Globus pallidus (tissue), 1 donor: ENCODE data around the gene CDK6.

ENCODE experiments used
- DNase-seq: peaks from one replicate; pipeline ENCODE4 v3.0.0-alpha.2; 2015; ENCODE audit warnings: low spot score

Gene CDK6

DNA sequence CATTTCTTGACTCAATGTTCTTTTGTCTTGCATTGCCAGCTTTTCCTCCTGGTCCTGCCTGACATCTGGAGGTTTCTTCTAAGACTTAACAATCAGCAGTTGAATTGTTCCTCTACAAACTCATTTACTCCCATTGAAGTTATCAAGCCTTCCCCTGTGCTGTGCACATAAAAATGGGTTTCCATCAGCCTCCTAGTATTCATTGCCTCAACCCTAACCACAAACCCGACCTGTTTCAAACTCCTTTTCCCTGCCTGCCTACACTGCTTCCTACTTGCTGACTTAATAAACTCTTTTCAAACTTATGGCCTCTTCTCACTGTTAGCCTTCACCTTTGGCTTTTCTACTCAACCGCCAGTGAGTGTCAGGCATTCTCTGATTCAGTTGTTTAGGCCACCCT lies 9.4 kb upstream of the CDK6 start:
- no peak for DNase-seq

DNA sequence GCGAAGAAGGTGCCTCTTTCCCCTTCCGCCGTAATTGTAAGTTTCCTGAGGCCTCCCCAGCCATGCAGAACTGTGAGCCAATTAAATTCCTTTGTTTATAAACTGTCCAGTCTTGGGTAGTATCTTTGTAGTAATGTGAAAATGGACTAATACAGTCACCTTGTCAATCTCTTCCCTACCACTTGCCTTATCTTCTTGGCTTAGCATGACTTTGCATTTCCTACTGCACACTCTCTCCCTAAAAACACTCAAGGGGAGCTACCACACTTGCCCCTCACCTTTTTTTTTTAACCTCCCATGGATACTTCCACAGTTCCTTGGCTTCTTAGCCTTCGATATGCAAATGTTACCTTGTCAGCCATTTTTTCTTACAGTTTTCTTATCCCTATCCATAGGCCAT lies 7.4 kb upstream of the CDK6 start:
- DNase-seq: no peak

DNA sequence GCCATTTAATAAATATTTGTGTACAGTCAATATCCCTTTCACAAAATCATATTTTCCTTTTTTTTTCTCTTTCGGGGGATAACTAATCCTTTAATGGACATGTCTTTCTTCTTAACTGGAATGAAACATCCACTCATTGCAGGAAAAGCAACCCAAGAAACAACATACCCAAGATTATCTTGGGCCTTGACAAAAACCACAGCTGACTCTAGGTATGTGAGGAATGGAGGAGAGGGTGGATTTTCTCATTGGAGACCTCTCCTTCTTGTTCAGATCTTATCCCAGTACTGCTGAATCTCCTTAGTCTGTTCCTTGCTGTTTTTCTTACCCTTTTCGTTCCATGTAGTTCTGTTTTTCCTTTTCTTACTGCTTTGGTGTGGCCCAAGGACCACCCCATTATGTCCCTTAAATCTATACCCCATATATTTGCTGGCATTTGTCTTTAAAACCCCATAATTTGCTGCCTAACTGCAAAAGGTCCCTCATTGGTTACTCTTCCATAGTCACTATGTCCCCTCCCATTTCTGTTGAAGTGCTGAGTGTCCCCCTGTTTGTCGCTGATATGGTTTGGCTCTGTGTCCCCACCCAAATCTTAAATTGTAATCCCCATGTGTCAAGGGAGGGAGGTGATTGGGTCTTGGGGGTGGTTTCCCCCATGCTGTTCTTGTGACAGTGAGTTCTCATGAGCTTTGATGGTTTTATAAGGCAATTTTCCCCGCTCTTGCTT lies 6.8 kb upstream of the CDK6 start:
- DNase-seq: no peak

DNA sequence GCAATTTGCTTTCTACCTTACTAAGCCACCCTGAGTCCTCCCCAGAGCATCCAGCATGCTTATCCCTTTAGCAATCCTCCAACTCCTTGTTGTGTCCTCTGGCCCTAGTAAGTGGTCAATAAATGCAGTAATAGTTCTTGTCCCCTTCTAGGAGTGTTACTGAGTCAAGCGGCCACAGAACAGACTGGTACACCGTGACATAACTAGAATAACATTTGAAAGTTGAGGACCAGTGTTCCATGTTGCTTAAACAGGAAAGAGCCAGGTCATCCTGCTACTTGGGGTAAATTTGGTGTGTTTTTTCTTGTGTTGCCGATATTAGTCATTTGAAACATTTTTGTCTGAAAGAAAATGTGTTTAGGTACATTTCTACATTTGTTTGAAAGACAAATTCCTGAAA lies 4.8 kb upstream of the CDK6 start:
- DNase-seq: no peak

DNA sequence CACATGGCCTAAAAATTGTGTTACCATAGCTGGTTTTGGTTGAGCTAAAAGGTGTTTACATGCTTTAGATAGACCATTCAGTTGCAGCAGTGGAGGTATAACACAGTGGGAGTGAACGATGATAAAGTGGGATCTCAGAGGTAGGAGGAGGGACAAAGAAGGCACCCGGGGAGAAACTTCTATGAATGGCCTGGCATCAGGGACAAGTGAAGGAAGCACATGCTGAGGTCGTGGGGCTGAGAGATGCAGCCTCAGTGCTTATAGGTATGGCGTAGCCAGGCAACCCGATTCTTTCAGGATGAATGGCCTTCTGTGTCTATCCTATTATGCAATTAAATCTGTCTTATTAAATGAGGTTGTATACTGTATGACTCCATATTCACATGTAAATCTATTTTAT lies 3.9 kb upstream of the CDK6 start:
- no peak for DNase-seq

DNA sequence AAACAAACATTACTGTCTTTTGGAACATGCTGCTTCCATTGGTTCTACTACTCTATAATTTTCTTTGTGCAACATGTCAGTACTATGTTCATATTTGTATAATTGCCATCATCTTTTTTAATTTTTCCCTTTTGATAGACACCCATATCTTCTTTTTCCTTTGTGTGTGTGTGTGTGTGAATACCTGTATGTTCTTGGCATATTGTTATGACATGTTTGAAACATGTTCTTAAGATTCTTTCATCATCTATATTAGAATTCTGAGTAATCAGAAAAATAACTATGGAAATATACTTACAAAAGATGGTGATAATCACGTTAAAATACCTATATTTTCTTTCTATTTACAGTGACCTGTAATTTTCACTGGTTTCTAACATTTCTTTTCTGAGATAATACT lies 3.5 kb upstream of the CDK6 start:
- DNase-seq: no peak

DNA sequence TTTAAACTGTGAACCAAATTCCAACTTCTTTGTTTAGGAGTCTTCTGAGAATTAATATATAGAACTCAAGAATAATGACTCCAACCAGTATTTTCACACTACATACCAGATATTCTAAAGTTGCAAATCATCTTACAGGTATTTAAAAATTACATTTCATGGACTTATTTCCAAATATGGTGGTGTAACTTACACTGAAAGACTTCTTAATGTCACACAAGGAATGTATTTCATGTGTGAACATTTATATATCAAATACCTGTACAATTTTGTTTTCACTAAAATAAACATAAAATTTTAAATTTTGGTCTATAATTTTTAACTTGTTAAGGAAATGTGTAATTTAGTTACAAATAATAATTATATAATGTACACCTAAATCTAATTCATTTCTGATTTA lies 2.6 kb upstream of the CDK6 start:
- DNase-seq: no peak

DNA sequence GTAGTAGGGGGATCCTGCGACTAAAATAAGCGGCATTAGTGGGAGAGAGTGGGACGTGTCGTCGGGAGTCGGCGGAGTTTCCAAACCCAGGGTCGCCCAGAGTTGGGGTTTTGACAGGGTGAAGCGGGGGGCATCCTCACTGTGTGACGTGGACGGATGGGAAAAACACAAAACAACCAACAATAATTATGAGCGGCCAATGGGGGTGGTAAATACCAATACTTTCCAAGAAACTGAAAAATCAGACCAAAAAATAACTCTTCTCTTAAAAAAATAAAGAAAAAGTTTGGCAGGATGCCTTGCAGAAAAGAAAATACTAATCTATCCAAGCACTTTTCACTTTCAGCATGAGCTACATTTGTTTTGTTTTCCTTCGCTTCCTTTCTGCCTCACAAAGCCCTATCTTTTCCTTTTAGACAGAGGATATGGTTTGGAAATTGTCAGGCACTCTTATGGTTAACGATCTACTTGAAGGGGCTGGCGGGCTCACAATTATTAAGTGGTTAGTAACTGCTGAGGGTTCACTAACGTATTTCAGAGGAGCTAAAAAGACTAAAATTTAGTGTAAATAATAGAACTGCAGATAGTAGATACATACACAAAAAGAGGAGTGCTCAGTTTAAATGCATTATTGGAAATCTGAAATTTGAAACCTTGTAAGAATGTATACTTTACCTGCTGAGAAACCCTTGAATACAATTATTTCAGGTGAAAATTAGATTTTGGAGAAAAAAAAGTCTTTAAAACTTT lies 802 bp upstream of the CDK6 start:
- no peak for DNase-seq

DNA sequence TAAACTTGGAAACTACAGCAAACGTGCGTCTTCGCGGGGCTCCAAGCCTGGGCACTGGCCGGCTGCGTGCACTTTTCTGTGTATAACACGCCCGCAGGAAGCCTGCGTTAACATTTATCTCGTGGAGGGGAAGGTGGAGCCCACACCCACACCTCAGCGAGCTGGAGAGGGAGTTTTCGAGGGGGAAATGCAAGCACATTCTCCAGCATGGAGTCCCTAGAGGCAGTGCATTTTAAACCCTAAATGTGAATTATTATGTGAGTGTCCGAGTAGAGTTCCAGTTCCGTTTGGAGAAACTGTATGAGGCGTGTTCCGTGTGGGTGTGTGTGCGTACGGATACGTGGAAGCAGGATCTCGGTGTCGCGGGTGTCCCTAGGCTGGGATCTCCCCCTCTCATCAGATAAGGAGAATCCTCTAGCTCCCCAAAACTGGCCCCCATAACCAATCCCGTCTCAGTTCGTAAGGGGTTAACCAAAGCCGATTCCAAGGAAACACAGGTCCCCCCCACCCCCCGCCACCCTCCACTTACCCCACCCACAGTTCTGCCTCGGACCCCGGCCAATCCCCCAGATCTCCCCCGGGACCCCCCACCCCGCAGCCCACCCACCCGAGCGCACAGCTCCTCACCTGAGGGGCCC lies 403 bp downstream of the CDK6 start:
- DNase-seq: no peak

DNA sequence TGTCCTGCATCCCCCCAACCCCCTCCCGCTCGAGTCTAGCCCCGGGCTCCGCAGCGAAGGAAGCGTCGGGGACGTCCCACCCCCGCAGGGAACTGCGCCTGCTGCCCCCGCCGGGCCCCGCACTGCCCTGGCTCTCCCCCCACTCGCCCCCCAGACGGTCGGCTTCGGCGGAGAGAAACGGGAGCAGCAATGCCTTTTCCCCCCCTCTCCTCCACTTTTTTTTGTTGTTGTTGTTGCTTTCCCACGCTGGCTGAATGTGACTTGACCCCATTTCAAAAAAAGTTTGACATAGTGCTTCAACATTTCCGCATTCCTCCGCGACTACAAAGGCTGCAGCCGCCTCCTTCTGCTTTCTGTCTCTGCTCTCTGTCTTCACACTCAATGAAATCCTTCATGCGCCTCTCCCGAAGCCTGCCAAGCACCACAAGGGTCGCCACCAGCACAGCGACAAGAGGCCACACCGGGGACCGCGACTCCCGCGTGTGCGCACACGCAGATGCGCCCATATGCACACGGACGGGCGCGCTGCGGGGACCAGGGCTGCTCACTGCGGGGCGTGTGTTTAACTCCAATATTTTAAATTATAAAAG lies 1.0 kb downstream of the CDK6 start:
- DNase-seq: peak; percentile 35

DNA sequence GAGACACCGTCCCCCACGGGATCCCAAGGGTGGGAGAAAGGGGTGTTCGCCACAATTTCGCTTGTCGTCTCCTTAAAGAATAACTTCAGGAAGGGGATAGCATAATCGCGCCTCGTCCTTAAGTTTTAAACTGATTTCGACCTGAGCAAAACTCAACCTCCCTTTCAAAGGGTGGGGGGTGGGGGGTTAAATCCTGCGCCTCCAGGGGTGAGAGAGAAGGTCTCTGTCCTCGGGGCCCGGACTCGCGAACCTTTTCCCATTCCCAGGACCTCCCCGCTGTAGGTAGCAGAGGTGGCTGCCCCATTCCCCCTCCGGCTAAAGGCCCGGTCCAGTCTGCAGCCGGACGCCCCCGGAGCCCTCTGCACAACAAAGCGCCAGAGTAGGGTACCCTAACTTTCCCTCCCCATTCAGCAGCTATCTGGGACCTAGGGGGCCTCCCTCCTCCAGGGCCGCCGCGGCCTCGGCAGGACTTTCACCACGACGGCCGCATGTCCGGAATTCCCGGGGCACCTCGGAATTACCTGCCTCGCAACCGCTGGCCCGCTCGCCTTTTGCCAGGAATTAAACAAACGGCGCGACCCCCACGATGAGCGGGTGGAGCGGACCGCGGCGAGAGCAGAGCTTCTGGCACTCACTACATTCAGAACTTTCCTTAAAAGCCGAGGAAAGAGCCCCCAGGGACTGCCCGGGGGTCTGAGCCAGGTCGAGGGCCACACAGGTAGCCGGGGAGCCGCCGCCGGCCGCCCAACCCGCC lies 1.7 kb downstream of the CDK6 start:
- DNase-seq: no peak

DNA sequence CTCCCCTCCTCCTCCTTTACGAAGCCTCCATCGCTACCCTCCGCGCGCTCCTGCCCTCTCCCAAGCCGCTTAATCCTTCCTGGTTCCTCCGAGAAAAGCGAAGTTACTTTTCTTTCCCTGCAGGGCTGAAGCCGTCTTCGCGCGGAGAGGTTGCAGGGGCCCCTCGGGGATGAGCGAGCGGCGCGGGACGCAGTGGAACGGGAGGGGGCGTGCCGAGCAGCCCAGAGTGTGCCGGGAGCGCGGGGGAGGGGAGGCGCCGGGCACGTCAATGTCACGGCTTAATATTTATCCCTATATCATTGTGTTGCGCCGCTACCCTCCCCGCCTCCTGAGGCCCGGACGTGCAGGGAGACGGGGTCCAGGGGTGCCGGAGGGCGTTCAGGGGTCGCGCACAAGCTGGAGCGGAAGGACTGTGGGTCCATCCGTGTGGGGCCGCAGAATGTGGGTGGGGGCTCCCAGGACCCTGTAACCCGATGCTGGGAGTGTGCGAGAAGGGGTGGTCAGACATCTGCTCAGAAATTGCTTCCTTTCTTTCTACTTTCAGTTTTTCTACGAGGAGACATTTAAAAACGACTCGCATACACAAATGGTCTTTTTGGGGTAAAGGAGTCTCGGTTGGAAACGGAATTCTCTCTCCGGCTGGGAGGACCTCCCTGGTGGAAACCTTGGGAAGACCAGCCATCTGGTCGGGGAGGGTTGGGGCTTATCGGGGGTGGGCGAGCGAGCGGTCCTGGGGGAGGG lies 2.4 kb downstream of the CDK6 start:
- DNase-seq: peak; percentile 73

DNA sequence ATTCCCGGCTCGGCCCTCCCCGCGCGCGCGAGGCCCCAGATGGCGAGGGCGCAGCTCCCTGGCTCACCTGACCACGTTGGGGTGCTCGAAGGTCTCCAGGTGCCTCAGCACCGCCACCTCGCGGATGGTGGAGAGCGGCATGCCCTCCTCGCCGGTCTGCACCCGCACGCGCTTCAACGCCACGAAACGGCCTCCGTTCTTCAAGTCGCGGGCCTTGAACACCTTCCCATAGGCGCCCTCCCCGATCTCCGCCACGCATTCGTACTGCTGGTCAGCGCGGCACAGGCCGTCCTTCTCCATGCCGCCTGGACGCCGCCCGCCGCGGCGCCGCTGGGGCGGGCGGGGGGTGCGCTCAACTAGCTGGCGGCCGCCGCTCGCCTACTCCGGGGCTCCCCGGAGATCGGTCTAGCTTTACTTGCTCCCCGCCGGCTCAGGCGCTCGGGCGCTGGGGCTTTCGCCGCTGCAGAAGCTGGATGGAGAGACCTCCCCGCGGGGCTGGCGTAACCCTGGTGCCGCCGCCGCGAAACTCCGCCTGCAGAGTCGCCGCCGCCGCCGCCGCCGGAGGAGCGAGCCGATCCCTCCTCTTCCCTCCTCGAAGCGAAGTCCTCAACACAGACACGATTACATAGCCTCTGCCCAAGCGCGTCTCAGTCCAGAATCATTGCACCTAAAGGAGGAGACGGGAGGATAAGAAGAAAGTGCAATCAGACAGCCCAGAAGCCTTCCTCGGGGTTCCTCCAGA lies 3.2 kb downstream of the CDK6 start:
- peak; percentile 83 for DNase-seq

DNA sequence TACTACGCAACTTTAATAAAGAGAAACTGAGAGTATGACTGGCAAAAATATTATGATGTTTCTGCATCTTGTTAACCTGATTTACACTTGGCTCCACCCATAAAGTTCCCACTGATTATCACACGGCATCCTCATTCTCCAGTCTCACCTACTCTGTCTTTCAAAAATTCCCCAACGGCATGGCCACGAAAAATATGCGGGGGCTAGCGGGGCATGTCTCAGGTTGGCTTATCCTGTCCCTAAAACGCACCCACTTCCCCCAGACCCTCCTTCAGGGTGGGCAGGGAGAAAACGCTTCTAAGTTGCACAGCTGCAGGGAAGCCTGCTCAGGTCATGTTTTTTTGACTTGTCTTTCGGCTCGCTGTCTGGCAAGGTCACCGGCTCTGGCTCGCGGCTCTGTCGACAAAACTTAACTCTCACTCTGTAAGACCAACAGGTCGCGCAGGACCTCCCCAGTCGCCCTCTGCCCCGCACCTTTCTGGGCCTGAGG lies 3.8 kb downstream of the CDK6 start:
- DNase-seq: no peak

DNA sequence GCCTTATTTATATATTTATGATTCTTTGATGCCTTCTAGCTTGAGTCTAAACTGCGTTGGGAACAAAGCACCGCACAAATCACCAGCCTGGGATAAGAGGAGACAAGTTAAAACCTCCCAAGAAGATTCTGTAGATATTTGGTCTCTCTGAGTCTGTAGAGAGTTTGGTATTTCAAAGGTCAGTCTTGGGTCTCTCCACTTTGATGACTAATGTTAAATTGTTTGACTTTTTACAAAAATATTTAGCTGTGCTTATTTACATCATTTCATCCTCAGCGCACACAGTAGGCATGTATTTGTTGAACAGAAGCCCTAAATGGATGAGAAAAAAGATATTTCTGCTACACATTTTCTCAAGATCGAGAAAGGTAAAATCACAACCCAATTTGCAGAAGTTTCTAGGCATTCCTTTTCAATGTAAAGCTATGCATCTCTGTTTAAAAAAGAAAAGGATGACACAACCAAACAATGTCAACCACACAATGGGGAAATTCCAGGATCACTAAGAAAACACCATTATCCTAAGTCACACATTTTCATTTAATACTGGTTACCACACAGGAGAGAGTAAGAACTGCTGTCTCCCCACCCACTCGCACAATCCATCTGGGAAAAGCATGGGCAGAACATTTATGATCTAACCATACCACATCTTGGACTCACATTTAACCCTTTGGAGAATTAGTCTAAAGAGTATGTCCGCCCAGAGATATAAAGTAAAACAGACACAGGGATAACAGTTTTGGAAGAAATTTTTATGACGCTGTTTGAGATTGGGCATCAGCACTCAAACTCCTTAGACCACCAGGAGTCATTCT lies 4.4 kb downstream of the CDK6 start:
- no peak for DNase-seq

DNA sequence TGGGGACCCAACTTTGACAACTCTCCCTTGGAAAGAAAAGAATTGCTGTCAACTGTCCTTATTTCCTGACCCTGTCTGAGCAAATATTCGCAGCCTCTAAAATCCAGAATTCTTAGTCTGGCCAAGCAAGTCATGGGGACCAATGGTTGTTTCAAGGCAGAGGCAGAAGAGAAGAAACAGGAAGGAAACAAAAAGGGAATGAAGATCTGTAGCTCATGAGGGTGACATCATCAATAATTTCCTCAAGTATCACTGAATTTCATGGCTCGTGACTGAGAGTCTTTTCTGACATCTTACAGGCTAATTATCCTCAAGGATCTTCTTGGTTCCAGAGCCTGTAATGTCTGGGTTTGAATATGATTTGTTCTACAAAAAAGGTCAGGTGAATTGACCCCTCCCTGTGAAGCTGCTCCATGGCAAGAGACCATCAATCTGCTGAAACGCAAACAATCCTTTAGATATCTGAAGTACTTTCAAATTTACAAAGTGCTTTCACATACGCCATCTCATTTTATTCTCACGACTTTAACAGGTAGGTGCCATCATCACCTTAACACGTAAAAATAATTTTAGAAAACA lies 5.8 kb downstream of the CDK6 start:
- DNase-seq: no peak

DNA sequence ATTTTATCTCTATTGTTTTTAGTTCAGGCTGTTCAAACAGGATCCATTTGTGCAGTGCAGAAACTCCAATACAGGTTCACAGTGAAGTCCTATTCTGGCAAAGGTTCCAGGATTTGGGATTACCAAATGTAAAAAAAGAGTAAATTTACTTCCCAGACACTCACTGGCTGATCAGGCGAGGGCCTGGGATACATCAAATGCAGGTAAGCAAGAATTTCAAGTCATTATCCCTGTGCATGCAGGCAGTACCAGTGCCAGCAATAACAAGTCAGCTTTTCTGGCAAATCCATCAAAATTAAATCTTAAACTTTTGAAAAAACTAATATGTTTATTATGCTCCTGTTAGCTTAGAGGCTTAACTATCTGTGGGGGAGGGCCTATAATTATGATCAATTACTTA lies 6.3 kb downstream of the CDK6 start:
- no peak for DNase-seq

DNA sequence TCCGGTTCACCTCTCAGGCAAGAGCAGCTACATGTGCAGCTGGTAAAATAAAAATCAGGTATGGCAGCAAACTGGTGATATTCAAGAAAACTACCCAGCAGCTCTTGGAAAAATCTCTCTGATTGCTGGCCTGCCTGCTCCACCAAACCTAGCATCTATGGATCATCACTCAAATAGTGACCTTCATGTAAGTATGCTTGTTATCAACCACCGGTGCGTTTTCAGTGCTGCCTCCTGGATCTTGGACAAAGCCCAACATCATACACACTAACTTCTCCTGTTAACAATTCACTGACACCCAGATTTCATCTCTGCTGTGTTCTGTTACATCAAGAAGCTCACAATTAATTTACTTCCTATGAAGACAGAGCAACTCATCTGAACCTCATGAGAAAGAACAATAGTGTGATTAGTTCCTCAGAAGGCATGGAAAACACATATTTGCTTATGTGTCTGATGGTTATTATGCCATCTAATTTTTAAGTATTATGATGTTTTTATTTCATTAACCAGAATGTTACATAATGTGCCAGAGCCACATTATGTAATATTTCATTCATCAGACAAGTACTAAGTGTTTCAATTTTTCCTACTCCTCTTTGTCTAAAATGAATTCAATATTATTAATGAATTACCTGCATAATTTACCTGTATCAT lies 8.8 kb downstream of the CDK6 start:
- no peak for DNase-seq
